Activated CD4-positive, alpha-beta T cell treated with anti-CD3 and anti-CD28 coated beads, Interleukin-2, Interleukin-6, amounts not matched to agents 100 ng/mL and 50 ng/mL, durations not matched to agents 16 hours and 8 hours (primary cell): ENCODE measurements around the gene OCA2.

ENCODE experiments used
- DNase-seq: peaks from one replicate; pipeline ENCODE4 v3.0.0-alpha.2; 2020

The OCA2 gene

DNA sequence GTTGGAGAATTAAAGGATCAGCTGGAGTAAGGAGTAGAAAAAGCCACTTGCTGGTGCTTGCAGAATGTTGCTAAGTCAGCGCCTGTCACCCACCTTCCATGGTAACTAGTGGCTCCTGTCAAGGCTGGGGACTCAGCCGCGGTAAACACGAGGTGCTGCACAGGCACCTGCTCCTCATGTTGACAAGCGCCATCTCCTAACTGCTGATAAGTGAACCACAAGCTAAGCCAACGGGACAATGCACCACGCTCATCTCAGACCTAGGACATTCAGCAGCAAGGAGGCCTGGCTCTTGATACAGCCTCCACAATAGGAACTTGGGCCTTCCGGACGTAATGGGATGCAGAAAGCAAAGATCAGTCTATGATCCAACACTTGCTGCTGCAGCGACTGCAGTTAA is 264.4 kb downstream of the OCA2 start:
- DNase-seq: no peak

DNA sequence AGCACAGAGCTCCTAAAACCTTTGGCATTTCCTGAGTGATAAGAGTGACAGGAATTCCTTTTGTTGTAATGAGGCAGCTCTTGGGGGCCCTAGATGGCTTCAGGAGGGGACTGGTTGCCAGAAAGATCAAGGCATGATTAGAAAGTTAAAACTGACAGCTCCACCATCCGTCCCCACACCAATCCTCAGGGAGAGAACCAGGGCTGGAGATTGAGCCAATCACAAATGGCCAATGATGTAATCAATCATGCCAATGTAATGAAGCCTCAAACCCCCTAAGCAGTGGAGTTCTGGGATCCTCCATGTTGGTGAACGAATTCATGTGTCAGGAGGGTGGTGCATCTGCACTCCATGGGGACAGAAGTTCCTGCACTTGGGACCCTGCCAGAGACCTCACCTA is 265.1 kb downstream of the OCA2 start:
- no peak for DNase-seq

DNA sequence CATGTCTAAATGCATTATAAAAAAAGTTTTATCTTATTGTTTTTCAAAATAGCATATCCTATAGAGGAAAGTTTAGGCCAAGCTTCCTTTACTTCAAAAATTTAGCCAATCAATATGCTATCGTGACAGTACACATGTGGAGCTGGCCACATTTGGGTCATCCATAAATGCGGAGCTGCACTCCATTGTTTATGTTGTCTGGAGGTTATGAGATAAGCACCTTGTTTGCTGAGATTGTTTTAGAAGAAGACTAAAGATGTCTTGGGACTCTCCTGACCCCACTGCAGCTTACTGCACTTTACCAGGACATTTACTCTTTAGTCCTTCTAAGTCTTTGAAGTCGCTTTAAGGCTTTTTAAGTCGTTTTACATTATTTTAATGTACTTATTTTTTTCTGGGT is 265.9 kb downstream of the OCA2 start:
- DNase-seq: no peak

DNA sequence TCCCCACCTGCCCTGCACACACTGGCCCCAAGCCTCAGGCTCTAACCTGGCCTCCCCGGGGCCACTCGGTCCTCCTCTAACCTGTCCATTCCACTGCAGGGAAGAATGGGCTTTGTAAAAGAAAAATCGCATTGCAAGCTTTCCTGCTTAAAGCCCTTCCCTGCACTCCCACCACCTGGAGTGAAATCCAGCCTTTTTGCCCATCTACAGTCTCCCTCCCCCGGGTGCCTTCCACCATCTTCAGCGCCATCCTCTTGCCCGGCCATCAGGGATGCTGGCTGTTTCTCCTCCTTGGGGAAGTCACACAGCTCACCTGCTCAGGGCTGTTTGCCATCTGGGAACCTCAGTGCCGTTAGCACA is 266.9 kb downstream of the OCA2 start:
- DNase-seq: no peak

DNA sequence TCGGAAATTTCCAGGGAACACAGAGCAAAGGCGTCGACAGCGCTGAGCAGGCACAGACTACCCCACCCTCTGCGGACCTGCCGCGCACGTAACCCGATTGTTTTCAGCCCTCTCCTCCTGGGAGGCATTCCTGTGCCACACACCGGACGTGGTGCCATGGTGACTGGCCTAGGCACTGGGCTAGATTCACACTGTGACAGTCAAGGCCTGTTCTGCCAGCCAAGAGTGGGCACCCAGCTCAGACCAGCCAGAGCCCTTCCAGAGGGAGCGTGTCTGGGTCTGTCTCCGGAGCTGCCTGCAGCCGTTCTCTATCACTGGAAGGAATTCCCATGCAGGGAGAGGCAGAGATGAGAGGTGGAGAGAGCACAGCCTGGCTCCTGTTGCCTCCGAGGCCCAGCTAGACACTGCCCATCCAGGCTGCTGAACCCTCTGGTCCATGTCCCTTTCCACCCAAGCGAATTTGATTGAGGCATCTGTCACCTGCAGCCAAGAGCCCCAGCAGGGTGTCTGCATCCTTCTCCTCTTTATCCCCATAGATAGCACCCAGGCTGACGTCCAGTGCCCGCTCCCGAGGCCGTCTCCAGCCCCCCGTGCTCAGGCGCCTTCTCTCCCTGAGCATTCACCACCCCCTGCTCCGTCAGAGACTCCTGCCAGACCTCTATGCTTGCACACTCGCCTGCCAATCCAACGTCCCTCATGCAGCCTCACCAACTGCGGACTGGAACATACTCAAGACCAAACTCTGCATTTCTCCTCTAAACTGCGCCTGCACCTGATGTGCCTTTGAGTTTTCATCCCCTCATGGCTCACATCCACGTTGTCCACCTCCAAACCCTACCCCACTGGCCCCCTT is 267.5 kb downstream of the OCA2 start:
- DNase-seq: no peak

DNA sequence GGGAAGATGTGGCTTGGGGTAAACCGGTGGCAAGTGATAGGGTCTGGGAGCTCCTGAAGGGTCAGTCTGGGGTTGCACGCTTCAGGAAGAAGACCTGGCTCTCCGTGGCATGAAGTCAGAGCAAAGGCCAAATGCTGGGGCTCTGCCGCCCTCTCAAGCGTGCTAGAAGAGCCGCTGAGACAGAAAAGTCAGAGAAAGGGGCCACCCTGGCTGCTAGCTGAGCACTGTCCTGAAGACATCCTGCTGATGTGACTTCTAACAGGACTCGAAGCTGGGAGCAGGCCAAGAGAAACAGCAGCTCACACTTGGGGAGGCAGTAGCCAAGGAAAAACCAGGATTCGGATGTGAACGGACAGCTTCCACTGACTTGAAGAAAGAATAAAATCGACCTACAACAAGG is 270.4 kb downstream of the OCA2 start:
- no peak for DNase-seq

DNA sequence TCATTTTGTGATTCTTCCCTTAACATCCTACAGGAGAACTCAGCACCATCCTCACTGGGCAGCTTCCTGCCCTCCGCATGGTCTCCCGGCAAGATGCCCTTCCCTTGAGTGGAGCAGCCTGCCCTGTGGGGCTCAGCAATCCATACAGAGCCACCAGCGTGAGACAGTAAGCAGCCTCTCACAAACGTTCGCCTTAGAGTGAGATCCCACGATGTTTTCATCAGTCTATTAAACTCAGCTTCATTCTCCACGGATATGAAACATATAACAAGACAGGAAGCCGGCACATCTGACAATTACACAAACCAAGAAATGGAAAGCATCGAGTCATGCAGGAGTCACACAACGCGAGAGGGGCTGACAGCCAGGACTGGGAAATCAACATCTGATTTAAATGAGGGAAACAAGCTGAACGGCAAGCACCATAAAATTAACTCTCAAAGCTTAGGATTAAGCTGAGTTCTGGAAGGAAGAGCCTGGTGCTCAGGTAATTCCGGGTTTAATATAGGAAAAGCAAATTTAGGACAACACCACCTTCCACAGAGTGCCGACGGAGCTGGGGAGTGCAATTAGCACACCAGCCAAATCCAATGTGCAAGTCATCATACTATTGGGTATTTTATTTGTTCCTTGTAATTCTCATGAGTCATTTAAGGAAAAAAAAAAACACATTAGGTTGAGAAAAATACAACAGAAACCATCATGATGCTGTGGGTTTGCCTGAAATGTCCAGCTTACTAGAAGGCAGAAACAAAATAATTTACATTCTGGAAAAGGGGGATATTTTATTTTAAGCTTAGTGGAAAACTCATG is 272.0 kb downstream of the OCA2 start:
- no peak for DNase-seq

DNA sequence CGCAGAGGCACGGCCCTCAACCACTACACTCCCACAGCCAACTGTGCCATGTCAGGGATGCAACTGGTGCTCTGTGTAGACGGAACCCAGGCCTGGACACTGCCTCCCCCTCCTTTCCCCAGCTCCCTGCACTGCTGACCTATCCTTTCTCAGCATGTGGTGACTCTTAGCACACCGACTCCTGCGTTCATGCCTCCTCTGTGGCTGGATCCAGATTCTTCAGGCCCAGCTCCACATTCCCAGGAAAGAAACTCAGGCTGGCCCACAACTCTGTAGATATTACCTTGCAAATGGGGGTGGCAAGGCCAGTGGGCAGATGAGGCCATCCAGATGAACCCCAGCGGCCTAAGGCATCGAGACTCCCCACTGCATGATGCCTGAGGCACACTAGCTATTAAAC is 272.7 kb downstream of the OCA2 start:
- DNase-seq: no peak

DNA sequence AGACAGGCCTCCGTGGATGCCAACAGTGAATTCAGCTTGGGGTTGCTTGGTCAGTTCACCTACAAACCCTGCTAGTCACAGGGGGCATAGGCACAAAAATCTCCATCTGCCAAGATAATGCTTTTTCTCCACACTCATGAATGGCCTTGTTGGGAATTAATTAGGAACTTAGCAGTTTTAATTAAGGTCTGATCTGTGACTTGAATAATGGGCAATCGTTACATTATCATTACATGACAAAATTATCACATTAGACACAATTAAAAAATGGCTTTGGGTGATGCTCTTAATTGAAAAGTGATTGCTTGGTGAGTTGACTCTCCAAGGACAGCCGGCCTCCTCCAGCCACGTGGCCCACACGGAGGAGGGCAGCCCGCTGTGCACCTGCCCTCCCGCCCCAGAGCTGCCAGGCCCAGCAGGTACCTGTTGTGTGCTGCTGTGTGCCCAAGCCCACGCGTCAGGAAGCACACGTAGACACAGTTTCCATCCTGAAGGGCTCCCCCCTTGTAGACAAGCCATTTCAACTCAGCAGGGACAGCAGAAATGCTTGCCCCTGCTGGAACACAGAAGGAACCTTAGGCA is 274.2 kb downstream of the OCA2 start:
- no peak for DNase-seq

DNA sequence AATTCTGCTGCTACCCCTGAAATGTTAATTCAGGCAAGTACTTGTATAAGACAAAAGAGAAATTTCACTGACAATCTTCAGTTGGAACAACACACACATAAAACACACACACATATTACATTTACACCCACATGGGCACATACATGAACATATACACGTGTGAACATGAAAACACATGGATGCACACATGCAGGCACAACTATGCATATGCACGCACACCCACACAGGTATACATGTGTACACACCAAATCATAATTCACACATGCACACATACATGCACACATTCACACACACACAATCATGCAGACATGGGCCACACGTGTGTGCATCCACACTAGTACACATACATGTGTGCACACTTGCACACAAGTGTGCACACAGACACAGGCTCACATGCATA is 277.8 kb downstream of the OCA2 start:
- DNase-seq: no peak

DNA sequence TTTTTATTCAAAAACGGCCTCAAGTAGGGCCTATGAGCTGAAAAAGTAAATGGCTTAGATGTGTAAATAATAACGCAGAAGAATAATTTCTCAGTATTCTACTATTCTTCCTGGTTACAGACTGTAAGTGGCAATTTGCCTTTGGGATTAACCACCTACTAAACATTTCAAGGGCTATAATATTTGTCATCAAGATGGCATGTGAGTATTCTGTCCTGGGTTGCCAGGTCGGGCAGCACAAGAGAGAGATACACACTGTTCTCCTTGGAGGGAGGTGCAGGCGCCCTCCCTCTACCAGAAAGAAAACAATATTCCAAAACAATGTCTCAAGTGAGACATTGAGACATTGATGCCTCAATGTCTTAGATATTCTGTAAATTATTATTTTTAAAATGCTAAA is 278.4 kb downstream of the OCA2 start:
- DNase-seq: no peak

DNA sequence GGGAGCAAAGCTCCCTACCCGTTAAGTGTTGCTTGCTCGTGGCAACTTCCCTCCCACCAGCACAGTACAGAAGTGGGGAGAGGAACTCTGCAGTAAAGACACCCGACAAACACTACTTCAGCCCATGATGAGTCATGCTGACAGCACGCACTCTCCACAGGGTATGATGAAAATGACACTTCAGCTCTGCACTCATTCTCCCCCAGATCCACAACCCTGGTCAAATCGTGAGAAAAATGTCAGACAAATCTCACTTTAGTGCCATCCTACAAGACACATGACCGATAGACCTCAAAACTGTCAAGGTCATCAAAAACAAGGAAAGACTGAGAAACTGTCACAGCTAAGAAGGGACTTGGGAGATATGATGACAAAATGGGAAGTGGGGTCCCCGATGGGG is 278.9 kb downstream of the OCA2 start:
- no peak for DNase-seq

DNA sequence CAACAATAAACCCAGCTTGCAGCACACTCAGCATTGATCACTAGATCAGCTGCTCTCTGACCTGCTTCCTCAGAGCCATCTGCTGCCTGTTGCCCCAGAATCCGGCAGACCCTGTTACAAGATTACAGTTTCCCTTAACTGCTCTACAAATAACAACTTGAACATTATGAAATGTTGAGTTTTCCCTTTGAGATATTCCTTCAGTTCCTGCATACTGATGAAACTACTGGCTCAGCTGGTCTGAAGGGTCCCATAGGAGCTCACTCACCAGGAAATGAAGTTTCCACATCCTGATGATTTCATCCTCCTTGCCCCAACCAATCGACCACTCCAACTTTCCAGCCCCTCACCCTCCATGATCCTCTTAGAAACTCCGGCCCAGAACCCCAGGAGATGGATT is 281.9 kb downstream of the OCA2 start:
- DNase-seq: no peak

DNA sequence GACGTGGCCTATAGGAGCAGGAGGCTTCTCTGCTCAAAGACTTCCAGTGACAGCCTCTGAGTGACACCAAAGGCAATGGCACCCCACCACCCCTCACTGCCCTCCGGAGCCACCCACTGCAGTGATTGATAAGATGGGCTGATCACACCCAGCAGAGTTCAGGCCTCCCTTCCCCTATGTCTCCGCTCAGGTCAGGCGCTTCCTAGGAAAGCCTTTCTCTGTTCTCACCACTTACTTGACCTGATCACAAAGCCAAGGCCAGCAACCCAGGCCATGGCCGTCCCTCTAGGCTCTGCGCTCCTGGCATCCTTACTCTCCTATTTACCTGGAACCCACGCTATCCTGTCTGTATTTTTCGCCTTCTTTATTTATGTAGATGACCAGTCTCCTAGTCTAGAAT is 282.3 kb downstream of the OCA2 start:
- DNase-seq: no peak

DNA sequence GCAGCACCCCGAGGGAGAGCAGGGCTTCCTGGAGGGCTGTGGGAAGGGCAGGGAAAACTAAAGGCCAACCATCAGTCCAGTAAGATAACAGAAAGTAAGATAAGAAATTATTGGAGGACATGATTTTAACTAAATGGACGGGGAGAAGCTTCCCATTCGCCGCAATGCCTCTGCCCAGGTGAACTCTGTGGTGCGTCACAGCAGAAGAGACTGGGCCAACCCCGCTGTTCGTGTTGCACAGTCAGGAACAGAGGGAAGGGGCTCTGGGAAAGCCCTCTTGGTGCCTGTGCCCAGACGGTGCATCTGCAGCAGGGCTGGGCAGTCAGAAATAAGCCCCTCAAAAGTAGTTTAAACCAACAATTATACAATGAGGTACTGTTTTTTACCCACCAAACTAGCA is 284.1 kb downstream of the OCA2 start:
- no peak for DNase-seq

DNA sequence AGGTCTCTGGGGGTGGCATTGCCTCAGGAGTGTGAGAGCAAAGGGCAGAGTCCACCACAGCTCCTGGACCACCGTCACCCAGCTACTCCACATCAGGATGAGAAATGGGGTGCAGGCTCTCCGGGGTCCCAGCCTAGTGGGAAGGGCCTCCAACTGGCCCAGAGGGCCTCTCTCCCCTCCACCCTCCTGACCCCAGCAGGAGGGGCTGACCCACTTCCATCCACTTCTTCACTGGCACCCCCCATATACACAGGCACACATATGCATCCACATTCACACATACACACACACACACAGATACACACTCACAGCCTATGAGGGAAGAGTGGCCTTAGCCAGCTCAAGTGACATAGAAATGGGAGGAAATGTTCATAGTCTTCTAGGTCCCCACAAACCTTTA is 286.0 kb downstream of the OCA2 start:
- DNase-seq: no peak

DNA sequence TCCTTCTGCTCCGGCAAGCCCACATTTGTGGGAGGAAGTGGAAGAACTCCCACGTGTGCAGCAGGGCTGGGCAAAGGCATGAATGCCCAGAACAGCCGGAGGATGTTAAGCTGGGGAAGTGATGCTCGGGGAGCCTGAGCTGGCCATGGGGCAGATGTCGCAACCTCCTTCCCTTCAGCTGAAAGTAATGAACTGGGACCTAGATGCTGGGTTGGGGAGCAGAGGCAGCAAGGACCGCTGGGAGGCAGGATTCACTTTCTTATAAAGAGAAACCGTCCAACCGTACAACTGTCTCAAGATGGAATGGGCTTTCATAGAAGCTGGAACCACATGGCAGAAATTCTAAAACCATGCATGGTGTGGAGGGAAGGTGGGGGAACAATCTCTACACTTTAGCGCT is 290.9 kb downstream of the OCA2 start:
- no peak for DNase-seq

DNA sequence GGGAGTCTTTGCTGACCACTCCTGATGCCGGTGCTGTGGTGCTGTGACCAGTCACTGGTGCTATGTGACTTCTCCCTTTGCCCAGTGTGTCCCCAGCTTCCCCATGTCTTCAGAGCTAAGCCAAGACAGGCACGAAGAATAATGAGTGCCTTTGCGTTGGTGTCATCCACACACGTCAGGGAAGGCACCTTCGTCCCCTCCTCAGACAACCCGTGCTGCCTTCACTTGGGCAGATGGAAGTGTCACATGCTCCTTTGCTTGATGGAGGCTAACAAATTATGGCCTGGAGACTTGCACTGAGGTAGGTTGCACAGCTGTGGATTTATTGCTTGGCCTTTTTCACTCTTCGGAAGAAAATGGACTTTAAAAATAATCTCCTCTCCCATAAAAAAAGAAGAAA is 291.8 kb downstream of the OCA2 start:
- DNase-seq: no peak

DNA sequence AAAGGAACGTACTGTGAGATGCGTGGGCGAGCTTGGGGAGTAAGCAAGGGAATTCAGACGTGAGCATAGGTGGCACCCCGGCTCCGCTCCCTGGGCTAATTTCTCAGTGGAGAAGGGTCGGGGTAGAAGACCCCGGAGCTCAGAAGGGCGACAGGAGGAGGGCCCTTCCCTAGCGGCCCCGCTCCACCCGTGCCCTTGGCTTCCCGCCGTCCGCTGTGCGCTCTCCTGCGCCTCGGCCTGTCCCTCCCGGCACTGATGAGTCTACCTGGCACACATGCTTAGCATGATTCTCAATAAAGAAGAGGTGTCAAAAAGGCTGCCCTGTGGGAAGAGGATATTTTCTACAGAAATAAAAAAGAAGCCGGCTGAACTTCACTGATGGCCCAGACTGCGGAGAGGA is 292.7 kb downstream of the OCA2 start:
- DNase-seq: no peak

DNA sequence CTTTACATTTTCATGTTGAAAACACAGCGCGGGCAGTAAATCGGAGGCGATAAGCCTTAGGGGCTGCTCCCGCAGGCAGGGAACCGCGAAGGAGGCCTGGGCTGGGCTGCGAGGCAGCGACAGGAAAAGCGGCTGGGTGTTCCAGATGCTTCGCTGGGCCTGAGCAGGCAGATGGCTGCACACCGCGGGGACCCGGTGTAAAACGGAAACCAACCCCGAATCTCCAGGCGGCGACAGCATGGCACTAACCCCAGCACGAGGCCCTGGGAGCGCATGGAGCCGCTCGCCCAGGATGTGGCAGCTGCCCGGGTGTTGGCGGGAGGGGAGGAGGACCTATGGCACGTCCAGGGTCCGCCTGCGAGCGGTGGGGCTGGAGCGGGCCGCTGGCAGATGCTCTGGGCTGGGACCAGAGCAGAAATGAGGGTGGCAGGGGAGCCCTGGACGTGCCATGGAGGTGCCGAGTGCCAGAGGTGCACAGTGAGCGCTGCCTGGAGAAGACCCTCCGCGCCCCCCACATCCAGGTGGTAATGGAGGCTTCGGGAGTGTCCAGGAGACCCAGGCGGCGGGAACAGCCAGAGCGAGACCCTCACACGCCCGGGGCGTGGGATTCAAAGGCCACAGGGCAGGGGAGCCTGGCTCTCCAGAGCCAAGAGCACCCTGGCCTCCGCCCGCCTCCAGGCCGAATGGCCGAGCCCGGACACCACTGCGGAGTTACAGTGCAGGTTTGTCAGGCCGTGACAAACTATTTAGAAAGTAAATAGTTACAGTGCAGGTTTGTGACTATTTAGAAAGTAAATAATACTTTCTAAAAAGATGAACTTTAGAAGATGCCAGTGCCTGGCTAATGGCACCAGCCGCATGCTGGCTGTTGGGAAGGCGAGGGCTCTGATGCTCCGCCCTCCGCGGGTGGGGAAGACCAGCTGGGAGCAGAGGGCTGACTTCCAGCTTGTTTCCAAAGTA is 293.6 kb downstream of the OCA2 start:
- DNase-seq: no peak

DNA sequence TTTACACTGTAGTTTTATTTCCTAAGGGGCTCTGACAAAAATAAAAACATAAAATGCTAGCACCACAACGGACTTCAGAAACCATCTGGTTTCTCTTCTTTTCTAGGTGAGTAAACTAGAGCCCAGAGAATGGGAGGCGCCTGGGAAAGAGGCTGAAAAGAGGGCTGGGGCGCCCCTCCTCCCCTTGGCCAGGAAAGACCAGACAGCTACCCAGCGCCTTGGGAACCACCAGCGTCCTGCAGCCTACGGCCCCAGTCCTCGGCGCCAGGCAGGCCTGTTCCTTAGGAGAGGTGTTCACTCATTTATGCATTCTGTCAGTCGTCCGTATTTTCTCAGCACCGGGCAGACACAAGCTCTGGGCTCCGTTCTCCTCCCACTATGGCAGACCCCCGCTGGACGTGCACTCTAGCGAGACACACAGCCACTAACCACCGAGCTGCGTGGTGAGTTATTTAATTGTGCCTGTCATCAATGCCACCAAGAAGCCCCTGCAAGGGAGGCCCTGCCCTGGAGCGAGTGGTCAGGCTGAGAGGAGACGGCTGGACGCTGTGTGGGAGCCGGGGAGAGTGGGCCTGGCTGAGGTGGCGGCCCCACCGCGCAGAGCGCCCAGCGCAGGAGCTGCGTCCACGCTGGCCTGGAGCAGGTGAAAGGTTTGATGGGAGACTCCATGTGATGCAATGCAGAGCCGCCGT is 294.4 kb downstream of the OCA2 start:
- no peak for DNase-seq

DNA sequence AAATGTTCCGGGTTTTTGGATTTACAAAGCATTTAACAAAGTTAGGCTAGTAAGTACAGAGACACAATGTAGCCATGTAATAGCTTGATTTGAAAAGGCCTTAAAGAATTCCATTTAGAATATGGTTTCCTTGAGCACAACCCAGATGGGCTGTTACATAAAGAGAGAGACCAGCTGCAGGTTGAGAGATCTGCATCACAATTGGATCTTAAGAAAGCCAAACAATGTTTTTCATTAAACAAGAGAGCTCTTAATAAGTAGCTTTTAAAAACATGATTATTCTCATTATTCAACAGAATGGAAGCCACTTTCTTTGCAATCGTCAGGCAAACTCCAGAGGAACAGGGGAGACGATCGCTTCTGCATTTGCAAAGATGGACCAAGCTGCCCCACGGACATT is 300.3 kb downstream of the OCA2 start:
- no peak for DNase-seq
